HG03460 (cell line): Measurements from ENCODE around the gene TMCC2.
"Not testable (repeated sequence)": the region's sequence is repeated elsewhere in the genome, so short reads cannot be mapped to it uniquely, and the experiment has no call there.

Experiments used
- ATAC-seq: cut with Tn5 transposase; IDR thresholded peaks from one replicate; pipeline ENCODE4 v1.9.1; 2021; ENCODE audit not compliant: unreplicated experiment

Gene TMCC2, protein sequence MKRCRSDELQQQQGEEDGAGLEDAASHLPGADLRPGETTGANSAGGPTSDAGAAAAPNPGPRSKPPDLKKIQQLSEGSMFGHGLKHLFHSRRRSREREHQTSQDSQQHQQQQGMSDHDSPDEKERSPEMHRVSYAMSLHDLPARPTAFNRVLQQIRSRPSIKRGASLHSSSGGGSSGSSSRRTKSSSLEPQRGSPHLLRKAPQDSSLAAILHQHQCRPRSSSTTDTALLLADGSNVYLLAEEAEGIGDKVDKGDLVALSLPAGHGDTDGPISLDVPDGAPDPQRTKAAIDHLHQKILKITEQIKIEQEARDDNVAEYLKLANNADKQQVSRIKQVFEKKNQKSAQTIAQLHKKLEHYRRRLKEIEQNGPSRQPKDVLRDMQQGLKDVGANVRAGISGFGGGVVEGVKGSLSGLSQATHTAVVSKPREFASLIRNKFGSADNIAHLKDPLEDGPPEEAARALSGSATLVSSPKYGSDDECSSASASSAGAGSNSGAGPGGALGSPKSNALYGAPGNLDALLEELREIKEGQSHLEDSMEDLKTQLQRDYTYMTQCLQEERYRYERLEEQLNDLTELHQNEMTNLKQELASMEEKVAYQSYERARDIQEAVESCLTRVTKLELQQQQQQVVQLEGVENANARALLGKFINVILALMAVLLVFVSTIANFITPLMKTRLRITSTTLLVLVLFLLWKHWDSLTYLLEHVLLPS

DNA sequence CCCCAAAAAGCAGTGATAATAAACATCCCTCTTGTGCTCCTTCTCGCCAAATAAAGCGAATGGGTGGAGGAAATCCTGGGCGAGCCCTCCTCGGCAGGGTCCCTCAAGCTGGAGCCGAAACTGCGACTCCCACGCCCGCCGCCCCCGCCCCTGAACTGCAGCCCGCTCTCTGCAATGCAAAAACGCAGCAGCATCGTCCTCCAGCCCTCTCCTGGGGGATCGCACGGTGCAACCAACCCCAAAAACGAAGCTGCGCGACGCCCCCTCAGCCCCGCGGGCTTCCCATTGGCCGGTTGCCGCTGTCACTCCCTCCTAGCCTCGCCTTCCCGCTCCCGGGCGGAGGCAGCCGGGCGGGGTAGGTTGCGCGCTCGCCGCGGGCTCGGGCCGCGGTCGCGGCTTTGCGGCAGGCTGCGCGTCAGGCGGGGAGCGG lies at the start of gene TMCC2:
TSS of gene TMCC2 (plus strand) at position 363 of the 430 bp plus-strand sequence. CDS start 619 bp downstream, outside the sequence.
- no peak for ATAC-seq

DNA sequence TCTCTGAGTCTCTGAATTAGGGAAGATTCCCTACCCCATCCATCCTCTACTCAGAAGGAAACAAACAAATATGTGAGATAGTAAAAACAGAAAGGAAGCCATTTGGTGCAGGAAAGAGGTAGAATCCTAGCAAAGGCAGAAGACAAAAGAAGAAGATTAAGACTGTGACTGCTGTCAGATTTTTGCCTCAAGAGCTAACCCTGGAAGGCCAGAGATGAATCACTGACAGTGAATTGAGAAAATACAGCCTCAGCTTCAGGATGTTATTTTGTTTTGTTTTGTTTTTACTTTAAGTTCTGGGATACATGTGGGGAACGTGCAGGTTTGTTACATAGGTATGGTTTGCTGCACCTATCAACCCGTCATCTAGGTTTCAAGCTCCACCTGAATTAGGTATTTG lies 47.9 kb upstream of the TMCC2 start:
- no peak for ATAC-seq

DNA sequence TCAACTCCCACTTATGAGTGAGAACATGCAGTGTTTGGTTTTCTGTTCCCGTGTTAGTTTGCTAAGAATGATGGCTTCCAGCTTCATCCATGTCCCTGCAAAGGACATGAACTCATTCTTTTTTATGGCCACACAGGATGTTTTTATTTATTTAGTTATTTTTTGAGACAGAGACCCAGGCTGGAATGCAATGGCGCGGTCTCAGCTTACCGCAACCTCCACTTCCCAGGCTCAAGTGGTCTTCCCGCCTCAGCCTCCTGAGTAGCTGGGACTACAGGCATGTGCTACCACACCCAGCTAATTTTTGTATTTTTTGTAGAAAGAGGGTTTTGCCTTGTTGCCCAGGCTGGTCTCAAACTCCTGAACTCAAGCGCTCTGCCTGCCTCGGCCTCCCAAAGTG lies 47.4 kb upstream of the TMCC2 start:
- not testable (repeated sequence) for ATAC-seq

DNA sequence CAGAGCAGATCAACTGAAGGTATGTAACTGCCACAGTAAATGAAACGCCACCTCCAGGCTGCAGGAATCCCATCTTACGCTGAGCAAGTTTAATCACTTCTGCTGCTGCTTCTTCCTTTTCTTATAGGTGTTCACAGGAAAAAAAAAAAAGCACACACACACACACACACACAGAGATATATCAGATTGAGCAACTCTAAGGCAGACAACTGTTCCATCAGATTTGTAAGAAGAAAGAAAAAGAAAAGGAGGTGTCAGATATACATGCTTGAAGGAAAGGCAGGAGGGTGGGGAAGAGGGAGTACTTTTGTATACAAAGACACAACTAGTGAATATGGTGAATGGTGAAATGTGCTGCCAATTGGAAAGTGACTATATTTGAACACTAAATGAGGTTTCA lies 44.8 kb upstream of the TMCC2 start:
- no peak for ATAC-seq

DNA sequence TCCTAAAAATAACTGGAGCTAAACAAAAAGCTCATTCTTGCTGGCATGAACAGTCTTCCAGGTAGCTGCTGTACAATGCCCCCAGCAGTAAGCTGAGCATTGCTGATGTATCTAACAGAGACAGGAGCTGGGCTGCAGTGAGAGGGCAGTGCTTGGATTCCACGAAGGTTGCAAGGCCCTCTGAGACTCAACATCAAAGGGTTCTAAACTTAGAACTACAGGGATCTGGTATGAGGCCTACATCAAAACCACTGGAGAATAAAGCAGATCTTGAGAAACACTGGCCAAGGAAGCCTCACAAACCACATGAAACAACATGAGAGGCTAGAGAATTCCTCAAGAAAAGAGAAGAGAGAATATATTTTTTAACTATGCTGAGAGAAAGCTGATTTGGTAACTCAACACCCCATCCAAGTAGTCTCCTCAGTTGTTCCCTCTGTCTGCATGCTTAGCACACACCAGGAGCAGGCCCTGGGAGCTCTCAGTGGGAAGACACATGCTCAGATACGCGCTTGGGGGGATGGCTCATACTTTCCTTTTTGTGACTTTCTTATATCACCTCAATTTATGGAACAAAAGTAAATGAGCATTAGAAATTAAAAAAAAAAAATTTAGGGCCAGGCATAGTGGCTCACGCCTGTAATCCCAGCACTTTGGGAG lies 43.9 kb upstream of the TMCC2 start:
- ATAC-seq = no peak

DNA sequence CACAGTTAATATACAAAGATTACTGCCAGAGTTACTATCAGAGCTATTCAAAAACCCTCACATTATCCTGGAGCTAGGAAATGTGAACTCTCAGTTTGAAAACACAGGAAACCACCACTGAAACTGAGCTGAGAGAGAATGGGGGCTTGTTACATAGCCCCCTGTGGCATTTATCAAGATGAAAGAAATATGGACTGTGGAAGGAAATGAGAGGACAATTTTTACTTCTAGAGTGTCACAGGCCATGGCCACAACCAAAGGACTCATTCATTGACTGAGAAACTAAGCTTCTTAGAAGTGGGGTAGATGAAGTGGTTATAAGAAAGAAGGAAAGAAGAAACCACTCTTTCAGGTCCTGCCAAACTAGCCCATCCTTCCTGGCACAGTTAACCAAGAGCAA lies 41.6 kb upstream of the TMCC2 start:
- no peak for ATAC-seq

DNA sequence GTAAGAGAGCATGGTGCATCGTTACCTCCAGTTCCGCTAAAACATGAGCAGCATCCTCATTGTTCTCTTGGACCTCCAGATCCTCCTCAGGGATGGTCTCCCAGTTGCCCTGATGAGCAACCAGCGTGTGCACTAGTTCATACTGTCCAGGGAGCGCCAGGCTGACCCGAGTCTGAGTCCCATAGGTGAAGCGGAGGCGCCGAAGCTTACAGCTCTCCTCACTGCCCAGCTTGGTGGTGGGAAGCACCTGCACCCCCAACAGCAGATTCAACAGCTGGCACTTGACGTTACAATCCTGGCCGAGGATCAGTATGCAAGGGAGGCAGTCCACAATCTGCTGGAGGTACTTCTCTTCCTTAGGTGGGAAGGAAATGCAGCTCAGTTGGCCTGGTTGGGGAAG lies 40.3 kb upstream of the TMCC2 start:
- ATAC-seq = no peak

DNA sequence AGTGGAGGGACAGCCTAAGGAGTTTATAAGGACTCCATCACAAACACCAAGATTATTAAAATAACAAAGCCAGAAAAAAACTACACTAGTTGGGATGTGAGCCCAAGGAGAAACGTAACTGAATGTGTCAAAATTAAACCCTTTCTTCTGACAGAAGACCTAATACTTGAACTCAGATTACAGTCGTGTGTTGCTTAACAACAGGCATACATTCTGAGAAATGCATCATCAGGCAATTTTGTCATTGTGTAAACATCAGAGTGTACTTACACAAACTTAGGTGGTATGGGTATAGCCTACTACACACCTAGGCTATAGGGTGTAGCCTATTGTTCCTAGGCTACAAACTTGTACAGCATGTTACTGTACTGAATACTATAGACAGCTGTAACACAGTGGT lies 39.6 kb upstream of the TMCC2 start:
- ATAC-seq = no peak

DNA sequence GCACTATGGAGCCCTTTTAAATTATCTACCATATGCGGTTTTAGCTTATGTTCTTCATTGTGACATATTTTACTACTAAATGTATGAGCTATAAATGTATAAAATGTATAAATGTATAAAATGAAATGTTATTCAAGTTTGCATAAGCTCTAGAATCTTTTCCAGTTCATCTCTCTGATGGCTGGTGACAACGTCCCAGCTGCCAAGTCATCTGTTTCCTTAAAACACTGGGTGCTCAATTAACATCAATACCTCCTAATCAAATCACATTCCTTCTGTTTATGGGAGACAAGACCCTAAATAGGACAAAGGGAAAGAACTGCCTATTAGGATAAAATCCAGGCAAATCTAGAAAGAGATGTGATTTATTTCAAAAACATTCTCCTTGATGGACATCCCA lies 39.1 kb upstream of the TMCC2 start:
- no peak for ATAC-seq

DNA sequence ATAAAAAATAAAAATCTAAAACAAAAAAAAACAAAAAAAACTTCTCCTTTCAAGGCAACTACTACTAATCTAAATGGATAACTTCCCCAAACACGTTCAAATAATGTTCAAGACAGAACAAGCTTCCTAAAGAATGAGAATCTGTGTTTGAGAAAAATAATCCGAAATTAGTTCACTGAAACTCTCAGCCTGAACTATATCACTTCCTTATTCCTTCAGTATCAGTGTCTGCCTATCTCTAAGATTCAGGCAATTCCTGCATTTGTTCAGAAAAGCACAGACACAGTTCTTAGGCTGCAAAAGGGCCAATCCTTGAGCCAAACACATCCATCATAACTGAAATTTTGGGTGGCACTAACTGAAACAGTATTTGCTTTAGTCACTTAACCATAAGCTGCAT lies 38.6 kb upstream of the TMCC2 start:
- ATAC-seq = no peak

DNA sequence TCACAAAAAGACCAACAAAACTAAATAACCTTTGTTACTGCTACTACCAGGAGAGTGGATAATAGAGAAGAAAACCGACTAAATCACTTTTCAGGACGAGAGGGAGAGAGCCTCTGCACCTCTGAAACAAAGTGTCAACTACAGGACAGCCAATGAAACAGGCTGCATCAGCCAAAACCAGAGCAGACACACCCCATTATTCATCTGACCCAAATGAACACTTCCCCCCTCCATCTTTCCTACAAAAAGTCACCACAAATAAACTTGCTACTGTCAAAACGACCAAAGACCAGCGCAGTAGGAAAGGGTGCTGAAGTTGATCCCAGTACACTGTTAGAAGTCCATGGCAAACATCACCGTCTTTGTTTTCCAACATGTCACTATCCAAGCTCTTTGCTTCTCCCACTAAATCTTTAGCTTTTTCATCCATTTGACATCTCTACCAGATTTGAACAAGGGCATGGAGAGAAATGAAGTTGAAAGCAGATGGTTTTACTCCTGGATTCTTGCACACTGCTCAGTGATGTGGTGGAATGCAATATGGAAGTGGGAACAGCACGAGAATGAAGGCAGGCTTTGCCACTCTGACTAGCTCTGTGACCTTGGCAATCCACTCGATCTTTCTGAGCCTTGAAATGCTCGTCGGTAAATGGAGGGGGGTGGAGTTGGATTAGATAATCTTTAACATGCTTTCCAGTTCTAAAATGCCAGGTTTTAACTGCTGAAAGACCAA lies 36.7 kb upstream of the TMCC2 start:
- no peak for ATAC-seq

DNA sequence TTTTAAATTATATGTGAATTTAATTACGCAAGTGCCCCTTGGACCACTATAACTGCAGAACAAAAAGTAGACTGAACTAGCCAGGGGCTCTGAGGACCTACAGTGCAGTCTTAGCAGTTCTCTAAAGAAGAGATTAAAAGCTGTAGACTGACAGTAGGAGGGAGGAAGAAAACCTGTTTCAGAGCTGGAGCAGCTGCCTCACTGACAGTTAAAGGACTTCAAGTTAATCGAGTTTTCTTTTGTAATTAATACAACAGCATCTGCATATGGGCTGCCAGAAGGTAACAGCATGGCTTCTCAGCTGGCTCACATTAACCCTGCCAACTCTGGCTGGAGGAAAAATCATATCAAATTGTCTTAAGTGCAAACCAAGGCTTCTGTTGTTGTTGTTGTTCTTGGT lies 36.1 kb upstream of the TMCC2 start:
- ATAC-seq = no peak

DNA sequence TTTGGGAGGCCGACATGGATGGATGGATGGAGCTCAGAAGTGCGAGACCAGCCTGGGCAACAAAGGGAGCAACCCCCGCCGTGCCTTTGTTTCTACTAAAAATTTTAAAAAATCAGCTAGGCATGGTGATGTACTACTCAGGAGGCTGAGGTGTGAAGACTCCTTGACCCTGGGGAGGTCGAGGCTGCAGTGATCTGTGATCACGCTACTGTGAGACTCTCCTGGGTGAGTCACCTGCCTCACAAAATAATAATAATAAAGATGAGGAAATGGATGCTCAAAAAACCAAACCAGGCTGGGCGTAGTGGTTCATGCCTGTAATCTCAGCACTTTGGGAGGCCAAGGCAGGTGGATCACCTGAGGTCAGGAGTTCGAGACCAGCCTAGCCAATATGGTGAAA lies 35.5 kb upstream of the TMCC2 start:
- ATAC-seq = no peak

DNA sequence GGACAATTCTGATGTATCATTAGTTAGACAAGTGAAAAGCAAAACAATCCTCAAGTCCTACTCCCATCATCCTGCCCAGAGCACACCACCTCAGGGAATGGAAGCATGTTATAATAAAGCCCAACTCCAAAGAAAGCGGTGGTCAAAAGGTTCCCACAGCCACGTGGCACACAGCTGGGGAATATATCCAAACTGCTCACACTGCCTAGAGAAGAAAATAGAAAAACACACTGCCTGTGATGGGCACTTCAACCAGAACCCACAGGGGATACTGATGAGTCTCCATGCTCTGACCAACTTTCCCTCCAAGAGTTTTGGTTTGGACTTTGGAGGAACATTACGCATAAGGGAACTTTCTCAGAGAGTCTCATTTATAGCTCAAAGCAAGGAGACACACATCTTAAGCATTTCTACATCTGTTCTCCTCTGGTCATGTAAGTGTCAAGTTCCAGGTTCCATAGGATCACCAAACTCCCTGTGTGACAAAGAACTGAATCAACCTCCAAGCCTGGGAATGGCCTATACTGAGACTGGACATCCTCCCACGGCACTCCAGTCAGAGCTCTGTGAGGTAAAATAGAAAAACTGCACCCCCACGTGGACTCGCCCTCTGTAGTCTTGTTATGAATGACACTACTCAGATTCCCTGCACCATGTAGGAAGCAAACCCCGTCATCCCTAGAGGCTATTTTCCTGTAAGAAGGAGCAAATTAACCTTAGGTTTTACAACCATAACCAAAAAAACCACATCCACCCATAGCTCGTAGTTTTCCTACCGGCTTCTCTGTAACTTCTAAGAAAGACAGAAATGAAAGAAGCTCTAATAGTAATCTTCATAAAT lies 28.4 kb upstream of the TMCC2 start:
- ATAC-seq = no peak

DNA sequence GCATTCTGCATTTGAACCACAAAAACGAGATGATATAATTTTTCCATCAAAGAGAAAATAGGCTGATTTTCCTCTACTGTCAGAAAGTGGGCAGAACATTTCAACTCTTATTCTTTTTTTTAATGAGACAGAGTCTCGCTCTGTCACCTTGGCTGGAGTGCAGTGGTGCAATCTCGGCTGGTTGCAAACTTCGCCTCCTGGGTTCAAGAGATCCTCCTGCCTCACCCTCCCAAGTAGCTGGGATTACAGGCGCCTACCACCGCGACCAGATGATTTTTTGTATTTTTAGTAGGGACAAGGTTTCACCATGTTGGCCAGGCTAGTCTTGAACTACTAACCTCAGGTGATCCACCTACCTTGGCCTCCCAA lies 27.8 kb upstream of the TMCC2 start:
- no peak for ATAC-seq

DNA sequence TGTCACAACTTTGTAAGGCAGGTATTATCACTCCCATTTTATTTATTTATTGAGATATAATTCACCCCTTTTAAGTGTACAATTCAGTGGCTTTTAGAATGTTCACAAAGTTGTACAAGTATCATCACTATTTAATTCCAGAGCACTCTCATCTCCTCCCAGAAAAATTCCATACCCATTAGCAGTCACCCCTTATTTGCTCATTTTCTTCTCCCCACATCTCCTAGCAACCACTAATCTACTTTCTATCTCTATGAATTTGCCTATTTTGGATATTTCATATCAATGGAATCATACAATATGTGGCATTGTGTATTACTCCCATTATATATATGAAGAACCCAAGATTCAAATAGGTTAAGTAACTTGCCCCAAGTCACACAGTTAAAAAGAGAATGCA lies 23.2 kb upstream of the TMCC2 start:
- ATAC-seq = no peak

DNA sequence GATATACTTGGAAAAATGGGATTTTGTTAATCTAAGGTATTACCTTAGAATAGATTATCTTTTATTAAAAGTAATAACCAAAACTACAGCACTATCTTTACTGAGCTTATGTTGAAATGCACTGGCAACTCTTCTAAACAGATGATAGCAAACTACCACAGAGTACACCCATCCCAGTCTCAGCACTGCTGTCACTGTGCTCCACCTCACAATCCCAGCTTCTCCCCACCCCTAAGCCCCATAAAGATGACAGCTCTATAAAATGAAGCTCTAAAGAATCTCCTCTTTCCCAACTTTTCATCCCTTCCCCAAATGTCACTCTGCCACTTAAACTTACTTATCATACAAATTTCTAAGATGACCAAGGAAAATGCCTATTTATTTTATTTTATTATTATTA lies 22.7 kb upstream of the TMCC2 start:
- ATAC-seq = no peak

DNA sequence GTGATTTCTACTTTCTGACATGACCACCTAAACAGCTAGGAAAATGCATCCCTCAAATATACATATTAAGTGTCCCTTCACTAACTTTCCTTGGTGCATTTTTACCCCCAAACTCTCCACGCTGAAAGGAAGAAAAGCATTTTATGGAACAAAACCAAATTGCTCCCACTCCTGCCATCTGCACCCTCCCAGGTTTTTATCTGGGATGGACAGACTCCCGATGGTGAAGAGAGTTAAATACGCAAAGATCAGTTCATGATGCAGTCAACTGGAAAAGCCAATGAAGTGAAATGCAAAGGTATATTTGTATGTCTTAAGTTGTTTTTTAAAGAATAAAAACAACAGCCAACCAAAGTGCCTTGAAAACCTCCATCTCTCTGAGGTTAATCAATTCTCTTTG lies 18.9 kb upstream of the TMCC2 start:
- no peak for ATAC-seq

DNA sequence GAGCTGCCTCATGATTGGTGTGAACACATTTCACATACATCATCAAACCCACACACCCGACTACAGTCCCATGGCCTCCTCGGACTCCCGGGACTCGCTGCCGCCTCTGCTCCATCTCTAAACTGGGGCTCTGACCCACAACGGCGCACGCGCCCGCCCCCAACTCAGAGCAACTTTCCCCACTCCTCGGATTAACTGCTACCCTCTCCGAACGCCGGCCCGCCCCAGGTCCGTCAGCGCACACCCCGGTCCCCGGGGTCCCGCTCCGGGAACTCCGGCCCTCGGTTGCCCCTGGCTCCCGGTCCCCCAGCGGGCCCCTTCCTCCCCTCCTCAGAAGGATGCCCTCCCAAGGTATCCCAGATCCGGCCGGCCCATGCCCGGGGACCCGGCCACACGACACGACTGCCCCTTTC lies 17.0 kb upstream of the TMCC2 start:
- ATAC-seq = peak; percentile 10

DNA sequence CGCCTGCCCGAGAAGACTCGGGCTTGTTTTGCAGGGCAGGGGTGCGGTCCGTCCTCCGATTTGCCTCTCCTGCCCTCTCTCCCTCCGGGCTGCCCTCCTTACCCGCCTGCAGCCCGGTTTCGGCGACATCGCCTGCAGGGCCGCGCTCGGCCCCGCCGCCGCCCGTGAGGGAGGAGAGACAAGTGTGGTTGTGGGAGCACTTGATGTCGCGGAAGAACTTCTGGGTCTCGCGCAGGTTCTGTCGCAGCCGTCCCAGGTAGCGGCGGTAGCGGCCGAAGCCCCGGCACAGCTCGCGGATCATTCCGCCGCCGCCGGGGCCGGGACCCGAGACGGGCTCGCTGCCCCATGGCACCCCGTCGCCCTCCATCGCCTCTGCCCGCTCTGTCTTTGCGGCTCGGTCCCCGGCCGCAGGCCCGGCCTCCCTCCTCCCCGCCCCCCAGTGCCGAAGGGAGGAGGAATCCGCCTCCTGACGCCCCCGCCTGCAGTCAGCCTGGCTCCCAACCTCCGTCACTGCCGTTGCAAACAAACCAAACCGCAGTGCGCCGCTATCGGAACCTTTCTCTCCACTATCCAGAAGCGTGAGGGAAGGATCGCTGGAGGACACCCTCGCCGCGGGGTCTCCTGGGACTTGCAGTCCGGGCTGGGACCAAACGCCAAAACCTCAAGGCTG lies 16.4 kb upstream of the TMCC2 start, which contains the start of gene DSTYK:
TSS of gene DSTYK (minus strand) at position 534 of the 670 bp plus-strand sequence. CDS start at position 367, 167 bp downstream.
- ATAC-seq = peak; percentile 86
